UCSD-AML1 (cell line): Measurements from ENCODE around the gene SHC2.
"Not testable (repeated sequence)": the region's sequence is repeated elsewhere in the genome, so short reads cannot be mapped to it uniquely, and the experiment has no call there.

Experiments used
- DNase-seq: peaks from one replicate; lab custom pipeline; 2025; ENCODE audit not compliant: unreplicated experiment; lab: John Stamatoyannopoulos, UW

Gene SHC2

DNA sequence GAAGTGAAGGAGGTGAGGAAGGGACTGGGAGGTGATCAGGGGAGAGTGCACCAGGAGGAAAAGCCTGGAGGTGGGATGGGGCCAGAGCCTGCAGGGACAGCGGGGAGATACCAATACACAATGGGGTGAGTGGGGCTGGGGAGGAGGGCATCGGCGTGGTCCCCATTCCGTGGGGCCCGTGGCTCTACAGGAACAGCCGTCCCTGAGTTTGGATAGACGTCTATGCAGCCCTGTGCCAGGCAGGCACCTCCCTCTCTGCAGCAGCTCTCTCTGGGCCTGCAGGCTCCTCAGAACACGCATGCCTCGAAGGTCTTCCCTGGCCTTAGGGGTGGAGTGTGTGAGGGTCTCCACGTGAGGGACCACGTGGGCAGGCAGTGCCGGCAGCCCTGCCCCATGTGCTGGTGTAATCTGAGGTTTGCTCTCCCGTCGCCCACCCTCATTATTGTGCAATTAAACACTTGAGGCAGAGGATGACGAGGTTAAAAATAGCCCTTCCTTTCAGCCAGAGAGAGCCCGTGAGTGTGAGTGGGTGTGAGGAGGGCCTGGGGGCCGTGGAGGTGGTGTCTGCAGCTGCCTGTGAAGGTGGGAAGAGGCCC is 68.4 kb downstream of the SHC2 start:
- DNase-seq = no peak

DNA sequence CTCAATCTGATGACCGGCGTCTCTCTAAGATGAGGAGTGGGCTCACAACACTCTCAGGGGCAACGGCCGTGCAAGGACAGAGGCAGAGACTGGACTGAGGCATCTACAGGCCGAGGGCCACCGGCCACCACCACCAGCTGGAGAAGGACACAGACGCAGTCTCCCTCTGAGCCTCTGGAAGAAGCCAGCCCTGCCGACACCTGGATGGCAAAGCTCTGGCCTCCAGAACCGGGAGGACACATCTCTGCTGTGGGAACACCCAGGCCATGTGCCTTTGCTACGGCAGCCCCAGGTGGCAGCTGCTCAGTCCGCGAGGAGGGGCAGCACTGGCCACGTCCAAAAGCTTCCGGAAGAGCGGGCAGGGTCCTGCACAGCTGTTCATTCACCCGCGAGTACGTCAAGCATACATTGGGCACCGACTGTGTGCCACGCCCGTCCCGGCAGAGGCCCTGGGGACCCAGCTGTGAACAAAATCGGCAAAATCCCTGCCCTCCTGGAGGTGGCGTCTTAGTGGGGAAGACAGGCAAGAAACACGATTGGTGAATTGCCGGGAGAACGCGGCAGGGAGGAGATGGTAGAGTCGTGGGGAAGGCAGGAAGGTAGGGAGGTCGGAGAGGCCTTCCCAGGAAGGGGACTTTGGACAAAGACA is 69.0 kb downstream of the SHC2 start:
- no peak for DNase-seq

DNA sequence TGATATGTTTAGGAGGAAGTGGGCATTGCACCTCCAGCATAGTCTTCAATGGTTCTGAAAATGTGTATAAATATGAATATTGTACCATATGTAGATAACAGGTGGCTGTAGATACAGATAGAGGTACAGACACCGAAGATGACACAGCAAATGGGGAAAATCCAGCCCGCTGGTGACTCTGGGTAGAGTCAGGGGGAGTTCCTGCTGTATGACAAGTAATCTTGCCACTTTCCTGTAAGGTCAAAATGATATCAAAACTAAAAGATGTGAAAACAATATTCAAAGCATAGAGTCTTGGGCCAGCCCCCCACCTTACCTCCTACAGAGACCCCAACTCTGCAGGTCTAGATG is 69.7 kb downstream of the SHC2 start:
- no peak for DNase-seq

DNA sequence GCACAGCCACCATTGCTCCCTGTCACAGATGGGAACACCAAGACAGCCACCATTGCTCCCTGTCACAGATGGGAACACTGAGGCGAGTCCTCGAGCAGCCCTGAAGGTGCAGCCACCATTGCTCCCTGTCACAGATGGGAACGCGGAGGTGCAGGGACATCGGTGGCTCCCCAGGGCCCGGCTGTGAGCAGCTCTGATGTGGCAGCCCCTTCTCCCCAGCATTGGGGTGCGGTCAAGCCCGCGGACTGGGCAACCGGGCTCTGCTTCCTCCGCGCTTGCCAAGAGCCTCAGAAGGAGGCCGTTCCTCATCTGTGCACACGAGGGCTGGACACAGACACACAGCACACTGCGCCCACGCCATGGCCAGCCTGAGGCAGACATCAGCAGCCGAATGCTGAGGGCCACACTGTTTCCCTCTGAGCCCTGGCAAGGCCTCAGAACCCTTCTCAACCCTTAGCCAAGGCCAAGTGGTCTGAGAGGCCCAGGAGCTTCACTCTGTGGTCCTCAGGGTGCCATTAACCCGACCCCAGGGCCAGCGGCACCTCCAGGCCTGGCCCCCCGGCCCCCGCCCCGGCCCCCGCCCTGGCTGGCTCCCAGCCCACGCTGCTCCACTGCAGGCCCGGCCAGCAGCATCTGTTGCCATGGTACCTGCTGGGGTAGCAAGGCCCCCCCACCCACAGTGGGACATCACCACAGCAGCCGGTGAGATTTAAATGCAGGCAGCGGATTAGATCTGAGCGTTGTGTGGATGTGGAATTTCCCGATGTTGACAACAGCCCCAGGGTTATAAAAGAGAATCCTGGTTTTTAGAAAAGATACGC is 70.2 kb downstream of the SHC2 start:
- no peak for DNase-seq

DNA sequence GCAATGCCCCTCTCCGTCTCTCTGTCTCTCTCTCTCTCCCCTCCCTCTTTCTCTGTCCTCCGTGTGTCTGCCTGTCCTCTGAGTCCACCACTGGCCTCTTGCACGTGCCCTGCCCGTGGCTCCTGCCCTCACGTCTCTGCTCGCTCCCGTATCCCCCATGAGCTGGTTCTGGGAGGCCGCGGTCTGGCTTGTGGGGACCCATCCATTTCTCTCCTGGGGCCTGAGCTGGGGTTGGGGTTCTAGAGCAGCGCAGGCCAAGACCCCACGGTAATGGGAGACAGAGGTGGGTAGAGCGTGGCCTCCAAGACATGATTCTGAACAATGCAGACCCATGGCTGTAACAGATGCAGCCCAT is 70.9 kb downstream of the SHC2 start:
- no peak for DNase-seq

DNA sequence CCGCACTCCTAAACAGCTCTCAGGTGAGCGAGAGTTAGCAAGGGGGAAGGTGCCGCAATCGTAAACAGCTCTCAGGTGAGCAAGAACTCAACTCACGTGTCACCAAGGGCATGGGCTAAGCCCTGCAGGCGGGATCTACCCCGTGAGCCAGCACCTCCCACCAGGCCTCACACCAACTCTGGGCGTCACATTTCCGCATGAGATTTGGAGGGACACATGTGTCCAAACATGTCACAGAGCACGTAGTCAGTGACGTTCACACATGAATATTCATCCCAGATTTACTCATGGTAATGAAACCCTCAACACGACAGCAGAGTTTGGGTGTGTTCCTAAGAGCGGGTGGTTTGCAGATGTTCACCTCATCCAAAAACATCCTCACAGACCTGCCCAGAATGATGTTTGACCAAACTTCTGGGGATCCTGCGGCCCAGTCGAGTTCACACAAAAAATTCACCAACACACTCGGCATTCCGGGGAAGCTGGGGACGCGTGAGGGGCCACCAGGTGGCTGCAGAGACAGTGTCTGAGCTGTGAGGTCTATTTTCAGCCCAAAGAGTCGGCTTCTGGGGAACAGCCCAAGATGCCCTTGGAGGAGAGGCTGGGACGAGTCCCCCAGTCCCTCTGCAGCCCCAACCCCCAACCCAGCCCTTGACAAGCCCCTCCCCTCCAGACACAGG is 71.4 kb downstream of the SHC2 start:
- no peak for DNase-seq

DNA sequence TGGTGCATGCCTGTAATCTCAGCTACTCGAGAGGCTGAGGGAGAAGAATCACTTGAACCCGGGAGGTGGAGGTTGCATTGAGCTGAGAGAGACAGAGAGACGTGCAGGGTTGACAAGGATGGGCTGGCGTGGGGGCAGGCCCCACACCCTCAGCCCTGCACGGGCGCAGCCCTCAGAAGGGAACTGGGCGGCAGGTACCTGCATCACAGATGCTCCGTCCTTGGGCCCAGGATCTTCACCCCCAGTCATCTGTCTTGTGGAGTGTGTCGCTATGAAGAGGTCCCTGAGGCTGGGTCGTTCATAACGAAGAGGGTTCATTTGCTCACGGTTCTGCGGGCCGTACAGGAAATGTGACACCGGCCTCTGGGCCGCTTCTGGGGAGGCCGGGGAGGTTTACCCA is 72.1 kb downstream of the SHC2 start:
- no peak for DNase-seq

DNA sequence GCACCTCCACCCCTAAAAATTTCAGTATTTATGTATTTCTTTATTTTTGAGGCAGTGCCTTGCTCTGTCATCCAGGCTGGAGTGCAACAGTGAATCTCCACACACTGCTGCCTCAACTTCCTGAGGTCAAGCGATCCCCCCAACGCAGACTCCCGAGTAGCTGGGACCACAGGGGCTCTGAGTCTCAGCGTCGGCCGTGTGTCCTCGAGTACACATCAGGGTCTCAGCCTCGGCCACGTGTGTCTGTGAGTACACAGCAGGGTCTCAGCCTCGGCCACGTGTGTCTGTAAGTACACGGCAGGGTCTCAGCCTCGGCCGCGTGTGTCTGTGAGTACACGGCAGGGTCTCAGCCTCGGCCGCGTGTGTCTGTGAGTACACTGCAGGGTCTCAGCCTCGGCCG is 73.1 kb downstream of the SHC2 start:
- no peak for DNase-seq

DNA sequence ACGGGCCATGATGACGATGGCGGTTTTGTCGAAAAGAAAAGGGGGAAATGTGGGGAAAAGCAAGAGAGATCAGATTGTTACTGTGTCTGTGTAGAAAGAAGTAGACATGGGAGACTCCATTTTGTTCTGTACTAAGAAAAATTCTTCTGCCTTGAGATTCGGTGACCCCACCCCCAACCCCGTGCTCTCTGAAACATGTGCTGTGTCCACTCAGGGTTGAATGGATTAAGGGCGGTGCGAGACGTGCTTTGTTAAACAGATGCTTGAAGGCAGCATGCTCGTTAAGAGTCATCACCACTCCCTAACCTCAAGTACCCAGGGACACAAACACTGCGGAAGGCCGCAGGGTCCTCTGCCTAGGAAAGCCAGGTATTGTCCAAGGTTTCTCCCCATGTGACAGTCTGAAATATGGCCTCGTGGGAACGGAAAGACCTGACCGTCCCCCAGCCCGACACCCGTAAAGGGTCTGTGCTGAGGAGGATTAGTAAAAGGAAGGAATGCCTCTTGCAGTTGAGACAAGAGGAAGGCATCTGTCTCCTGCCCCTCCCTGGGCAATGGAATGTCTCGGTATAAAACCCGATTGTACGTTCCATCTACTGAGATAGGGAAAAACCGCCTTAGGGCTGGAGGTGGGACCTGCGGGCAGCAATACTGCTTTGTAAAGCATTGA is 74.1 kb downstream of the SHC2 start:
- DNase-seq = not testable (repeated sequence)

DNA sequence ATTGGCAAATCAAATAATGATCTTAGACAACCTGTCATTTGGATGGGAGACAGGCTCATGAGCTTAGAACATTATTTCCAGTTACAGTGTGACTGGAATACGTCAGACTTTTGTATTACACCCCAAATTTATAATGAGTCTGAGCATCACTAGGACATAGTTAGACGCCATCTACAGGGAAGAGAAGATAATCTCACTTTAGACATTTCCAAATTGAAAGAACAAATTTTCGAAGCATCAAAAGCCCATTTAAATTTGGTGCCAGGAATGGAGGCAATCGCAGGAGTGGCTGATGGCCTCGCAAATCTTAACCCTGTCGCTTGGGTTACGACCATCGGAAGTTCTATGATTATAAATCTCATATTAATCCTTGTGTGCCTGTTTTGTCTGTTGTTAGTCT is 74.6 kb downstream of the SHC2 start:
- not testable (repeated sequence) for DNase-seq

DNA sequence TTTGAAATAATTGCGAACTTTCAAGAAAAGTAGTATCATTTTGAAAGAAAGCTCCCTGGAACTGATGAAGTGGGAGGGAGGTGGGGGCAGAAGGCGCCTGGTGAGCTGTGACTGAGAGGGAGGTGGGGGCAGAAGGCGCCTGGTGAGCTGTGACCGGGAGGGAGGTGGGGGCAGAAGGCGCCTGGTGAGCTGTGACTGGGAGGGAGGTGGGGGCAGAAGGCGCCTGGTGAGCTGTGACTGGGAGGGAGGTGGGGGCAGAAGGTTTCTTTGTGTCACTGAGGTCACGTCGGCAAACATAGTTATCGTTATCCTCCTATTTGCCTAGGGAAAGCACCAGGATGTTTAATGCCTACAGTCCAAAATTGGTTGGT is 76.0 kb downstream of the SHC2 start:
- no peak for DNase-seq

DNA sequence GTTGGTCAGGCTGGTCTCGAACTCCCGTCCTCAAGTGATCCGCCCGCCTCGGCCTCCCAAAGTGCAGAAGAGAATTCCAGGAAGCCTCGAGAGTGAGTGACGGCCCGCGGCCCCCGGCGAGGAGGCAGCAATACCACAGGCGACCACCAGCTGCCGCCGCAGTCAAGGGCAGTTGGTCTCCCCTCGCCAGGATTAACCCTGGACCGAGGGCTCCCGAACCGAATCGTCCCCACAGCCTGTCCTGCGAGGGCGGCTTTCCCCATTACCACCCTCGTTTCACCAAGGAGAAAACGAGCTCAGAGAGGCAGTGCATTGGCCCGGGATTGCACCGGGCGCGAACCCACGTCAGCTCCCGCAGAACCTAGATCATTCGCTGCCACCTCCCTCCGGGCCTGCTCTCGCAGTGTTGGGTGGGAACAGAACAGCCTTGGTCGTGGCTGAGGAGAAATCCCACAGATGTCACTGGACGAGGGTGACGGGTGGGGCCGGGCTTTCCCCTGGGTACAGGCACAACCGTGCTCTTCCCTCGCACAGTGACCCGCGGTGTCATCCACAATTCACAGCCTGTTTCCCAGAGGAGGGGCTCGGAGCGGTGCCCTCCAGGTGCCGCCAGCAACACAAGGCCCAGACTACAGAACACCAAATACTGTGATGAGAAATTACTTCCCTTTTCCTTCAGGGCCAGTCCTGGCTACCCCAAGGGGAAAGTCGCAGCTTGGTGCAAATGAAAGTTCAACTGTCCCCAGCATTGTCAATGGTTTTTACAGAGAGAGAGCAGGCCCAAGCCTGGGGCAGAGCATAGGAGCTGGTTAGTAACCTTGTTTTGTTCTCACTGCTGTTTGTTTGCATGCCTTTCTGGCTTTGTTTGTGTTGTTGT is 76.7 kb downstream of the SHC2 start:
- DNase-seq = no peak

DNA sequence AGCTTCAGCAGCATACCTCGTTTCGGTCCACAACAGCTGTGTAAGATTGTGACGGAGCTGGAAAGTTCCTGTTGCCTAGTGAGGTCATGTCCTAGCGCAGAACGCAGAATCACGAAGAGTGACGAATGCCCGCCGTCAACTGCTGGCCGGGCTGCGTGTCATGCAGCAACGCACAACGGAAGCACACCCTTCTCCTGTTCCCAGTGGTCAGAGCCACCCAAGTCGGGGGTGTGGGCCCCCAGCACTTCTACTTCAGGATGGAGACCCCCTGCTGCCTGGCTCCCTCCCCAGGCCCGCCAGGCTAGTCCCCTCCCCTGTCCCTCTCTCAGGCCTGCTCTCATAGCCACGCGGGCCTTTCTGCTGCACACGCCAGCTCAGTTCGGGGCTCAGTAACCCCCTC is 77.8 kb downstream of the SHC2 start:
- no peak for DNase-seq

DNA sequence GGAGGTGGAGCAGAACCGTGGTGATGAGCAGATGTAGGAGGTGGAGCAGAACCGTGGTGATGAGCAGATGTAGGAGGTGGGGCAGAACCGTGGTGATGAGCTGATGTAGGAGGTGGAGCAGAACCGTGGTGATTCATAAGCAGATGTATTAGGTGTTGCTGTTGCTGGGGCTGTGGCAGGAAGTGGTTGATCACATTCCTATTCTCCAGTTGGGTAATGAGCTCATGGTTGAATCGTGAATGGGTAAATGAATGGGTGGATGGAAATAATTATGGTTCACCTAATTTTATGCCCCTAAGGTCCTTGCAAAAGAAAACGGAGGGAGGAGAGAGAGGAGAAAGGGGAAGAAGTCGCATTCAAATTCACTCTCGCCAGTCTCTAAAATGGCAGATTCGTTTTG is 78.3 kb downstream of the SHC2 start:
- DNase-seq = not testable (repeated sequence)

DNA sequence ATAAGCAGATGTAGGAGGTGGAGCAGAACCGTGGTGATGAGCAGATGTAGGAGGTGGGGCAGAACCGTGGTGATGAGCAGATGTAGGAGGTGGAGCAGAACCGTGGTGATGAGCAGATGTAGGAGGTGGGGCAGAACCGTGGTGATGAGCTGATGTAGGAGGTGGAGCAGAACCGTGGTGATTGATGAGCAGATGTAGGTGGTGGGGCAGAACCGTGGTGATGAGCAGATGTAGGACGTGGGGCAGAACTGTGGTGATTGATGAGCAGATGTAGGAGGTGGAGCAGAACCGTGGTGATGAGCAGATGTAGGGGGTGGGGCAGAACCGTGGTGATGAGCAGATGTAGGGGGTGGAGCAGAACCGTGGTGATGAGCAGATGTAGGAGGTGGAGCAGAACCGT is 78.9 kb downstream of the SHC2 start:
- not testable (repeated sequence) for DNase-seq

DNA sequence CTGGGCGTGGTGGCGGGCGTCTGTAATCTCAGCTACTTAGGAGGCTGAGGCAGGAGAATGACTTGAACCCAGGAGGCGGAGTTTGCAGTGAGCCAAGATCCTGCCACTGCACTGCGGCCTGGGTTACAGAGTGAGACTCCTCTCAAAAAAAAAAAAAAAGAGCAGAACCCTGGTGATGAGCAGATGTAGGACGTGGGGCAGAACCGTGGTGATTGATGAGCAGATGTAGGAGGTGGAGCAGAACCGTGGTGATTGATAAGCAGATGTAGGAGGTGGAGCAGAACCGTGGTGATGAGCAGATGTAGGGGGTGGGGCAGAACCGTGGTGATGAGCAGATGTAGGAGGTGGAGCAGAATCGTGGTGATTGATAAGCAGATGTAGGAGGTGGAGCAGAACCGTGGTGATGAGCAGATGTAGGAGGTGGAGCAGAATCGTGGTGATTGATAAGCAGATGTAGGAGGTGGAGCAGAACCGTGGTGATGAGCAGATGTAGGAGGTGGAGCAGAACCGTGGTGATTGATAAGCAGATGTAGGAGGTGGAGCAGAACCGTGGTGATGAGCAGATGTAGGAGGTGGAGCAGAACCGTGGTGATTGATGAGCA is 80.1 kb downstream of the SHC2 start:
- DNase-seq = not testable (repeated sequence)

DNA sequence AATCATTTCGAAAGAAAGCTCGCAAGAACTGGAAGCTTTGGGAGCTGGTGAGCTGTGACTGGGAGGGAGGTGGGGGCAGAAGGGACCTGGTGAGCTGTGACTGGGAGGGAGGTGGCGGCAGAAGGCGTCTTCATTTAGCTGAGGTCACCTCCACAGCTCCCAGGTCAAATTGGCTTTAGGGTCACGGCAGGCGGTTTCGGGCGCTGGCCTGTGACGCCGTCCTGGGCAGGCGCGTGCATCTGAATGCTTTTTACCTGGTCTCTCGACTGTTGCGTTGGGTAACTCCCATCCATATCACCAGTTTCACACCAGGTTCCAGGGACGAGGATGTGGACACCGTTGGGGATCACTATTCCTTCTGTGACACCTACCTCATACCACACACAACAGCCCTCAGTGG is 81.0 kb downstream of the SHC2 start:
- no peak for DNase-seq

DNA sequence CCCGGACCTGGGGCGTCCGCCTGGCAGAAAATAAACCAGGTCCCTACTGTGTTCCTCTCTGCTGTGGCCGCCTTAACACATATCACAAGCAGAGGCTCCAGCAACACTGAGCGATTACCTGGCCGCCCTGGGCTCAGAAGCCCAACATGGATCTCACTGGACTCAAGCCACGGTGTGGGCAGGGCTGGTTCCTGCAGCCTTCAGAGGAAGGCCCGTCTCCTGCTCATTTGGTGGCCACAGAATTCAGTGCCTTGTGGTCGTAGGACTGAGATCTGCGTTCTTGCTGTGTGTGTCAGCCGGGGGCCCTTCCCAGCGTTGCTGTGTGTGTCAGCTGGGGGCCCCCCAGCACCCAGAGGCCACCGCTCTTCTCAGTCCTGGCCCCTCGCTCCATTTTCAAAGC is 82.1 kb downstream of the SHC2 start:
- DNase-seq = no peak

DNA sequence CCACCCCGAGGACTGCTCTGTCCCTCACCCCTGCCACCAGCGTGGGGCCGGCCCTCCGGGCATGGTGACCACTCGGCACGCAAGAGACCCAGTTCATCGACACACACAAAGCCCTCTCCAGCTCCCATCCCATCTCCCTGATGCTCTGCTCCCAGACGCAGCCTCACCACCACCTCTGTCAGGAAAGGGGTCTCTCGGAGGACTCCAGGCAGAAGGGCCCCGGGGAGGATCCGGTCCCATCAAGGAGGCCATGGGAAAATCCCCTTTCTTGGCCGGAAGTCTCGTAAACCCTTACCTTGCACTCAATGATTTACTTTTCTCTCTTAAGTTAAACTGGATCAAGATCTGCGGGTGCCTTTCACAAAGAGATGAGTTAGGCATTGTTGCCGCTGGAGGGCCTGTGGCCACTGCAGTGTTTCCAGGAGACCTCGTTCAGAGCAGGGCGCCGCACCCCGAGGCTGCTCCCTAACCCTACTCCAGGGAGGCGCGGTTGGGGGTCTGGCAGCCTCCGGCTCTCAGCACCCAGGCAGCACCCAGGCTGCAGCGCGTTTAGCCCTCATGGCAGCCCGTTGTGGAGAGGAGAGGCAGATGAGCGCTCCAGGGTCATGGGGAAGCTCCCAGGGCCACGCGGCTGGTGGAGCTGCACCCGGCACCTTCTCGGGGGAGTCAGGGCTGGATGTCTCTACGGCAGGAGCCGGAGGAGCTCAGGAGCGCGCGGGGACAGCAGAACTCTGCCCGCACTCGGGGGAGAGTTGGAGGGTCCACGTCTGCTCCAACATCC is 82.8 kb downstream of the SHC2 start:
- no peak for DNase-seq
